HPDE6-E6E7 (cell line): Measurements from ENCODE around the gene TPM1.
"Not testable (repeated sequence)": the region's sequence is repeated elsewhere in the genome, so short reads cannot be mapped to it uniquely, and the experiment has no call there.

Experiments
- DNase-seq: peaks from one replicate; pipeline ENCODE4 v3.0.0; 2011; ENCODE audit warnings: missing footprints; ENCODE audit errors: extremely low spot score

Gene TPM1

DNA sequence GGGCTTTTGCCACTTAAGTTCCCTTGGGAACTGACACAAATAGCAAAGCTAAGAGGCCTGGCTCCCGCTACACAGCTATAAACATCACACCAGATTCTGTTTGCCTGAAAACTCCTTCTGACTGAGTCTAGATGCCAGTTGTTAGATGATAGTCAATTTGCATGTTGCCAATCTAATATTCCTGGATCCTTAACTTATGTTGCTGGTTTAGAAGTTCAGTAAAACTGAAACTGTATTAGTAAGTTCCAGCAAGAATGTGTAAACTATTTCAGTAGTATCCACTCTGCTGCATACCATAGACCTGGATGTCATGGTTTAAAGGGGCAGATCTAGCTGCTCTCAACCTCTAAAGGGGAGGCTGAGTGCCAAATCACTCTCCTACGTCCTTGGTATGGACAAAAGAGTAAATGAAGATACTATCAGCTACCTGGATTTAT lies 52.0 kb downstream of the TPM1 start:
- no peak for DNase-seq

- DNase-seq: no peak
Observed at GRCh38 chr15:63096178-63096577, 53.6 kb downstream of the TPM1 start.

DNA sequence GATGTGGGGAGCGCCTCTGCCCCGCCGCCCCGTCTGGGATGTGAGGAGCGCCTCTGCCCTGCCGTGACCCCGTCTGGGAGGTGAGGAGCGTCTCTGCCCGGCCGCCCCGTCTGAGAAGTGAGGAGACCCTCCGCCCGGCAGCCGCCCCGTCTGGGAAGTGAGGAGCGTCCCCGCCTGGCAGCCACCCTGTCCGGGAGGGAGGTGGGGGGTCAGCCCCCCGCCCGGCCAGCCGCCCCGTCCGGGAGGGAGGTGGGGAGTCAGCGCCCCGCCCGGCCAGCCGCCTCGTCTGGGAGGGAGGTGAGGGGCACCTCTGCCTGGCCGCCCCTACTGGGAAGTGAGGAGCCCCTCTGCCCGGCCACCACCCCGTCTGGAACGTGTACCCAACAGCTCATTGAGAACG lies 56.4 kb downstream of the TPM1 start:
- DNase-seq: not testable (repeated sequence)

DNA sequence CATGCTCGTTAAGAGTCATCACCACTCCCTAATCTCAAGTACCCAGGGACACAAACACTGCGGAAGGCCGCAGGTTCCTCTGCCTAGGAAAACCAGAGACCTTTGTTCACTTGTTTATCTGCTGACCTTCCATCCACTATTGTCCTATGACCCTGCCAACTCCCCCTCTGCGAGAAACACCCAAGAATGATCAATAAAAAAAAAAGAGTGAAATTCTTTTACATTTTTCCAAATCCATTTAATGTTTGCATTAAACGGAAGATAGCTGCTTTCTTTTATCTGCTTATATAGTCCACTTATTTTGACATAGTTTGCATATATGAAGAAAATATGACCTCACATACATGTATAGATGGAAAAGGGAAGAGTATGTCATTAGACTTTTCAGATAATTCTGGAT lies 57.0 kb downstream of the TPM1 start:
- DNase-seq: not testable (repeated sequence)

GRCh38 chr15:63103416-63103815 lies 60.9 kb downstream of the TPM1 start:
- no peak for DNase-seq

GRCh38 chr15:63104727-63105126 lies 62.2 kb downstream of the TPM1 start:
- no peak for DNase-seq

DNA sequence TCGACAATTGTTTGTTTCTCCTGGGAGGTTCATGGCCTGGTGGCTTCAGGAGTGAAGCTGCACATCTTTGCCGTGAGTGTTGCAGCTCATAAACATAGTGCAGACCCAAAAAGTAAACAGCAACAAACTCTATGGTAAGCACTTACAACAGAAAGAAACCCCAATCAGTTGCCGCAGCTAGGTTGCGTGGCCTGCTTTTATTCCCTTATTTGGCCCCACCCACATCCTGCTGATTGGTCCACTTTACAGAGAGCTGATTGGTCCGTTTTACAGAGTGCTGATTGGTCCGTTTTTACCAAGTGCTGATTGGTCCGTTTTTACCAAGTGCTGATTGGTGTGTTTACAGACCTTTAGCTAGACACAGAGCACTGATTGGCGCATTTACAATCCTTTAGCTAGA lies 62.8 kb downstream of the TPM1 start:
- DNase-seq: not testable (repeated sequence)

DNA sequence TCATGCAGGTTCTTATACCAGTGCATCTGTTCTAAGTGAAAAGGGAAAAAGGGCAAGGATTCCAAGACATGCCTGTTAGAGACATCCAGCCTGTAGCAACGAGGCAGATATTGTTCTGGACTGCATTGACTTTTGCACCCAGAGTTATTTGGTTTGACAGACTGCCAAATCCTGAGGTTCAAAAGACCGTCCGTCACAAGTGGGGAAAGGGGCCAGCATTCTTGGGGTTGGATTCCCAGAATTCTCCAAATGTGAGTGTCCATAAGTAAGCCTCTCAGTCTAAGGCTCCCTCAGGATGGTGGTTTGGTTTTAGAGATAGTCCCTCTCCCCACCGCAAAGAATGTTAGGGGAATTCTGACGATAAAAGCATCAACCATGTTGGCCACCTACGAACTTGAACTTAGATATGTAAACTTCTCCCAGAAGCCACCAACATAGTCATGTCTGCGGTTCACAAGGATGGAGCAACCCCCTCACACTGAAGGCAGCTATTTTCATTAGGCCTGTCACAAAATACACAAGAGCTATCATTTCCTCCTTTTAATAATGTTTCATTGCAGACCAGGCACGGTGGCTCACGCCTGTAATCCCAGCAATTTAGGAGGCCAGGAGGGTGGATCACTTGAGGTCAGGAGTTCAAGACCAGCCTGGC lies 65.5 kb downstream of the TPM1 start:
- no peak for DNase-seq

DNA sequence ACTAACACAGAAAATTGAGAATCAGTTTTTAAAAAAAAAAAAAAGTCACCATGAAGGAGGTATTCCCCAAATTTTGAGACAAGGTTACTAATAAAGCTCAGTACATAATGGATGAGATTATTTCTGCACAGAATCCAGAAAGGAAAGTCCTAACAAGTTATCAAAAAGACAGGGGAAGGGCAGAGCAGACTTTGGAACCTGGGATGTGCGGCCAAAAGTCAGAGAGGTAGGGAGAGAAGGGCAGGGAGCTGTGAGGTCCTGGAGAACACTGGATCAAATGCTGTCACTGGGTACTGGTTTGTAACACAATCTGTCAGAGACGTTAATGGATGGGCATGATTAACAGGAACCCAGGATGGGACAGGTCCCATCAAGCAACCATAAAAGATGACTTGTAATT lies 67.0 kb downstream of the TPM1 start:
- DNase-seq: no peak

DNA sequence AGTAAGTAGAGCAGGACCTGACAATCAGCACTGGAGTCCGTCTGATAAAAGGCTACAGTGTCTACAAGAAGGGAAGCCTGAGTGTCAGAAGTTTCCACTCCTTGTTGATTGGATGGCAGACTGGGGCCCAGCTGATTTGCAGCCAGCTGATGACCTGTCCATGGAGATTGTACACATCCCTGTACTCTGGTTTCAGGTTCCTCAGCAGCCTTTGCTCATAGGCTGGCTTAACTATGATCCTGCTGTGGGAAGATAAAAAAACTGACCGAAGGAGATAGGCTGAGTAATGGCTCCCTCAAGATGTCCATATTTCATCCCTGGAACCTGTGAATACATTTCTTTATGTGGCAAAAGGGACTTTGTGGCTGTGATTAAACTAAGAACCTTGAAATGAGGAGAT lies 67.4 kb downstream of the TPM1 start:
- DNase-seq: no peak

GRCh38 chr15:63110428-63111026 lies 68.0 kb downstream of the TPM1 start:
- DNase-seq: no peak

GRCh38 chr15:63111481-63111880 lies 68.9 kb downstream of the TPM1 start:
- DNase-seq: no peak

DNA sequence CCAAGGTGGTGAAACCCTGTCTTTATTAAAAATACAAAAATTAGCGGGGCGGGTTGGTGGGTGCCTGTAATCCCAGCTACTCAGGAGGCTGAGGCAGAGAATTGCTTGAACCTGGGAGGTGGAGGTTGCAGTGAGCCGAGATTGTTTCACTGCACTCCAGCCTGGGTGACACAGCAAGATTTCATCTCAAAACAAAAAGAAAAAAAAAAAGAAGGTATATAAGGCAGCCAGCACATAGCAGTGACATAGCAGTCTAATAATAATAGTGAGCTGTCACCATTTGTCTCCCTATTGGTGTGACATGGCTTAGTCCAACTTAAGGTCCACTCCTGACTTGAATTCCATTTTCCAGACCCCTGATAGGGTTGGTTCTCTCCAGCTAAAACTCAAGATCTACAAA lies 70.3 kb downstream of the TPM1 start:
- DNase-seq: no peak

DNA sequence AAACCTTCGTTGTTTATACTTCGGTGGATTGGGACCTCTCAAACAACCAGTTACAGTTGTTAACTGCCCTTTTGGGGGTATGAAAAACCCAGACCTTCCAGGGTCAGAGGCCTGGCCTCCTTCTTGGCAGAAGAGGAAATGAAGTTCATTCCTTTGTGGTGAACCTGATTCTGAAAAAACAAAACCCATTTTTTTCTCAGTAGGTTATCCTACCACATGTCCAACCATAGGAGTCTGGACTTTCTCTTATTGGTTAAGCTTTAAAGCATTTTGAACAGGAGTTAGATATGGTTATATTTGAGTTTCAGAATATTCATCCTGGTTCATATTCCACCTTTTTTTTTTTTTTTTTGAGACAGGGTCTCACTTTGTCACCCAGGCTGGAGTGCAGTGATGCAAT lies 71.9 kb downstream of the TPM1 start:
- DNase-seq: no peak
